Adipocyte (in vitro differentiated cells): ENCODE measurements around the gene CXCL5.

ENCODE experiments used
- DNase-seq: peaks from one replicate; pipeline ENCODE4 v3.0.0-alpha.2; 2015; ENCODE audit warnings: low read depth
- H3K27me3 ChIP-seq: replicated peaks from 2 replicates; pipeline ENCODE4 v1.7.0; 2013; ENCODE audit warnings: mild to moderate bottlenecking, low read length, moderate library complexity; ENCODE audit not compliant: control insufficient read depth, insufficient read depth
- H3K36me3 ChIP-seq: 2 replicates; pipeline ENCODE4 v1.7.0; 2013; ENCODE audit warnings: low read length, mild to moderate bottlenecking, moderate library complexity; ENCODE audit not compliant: control insufficient read depth, insufficient read depth, severe bottlenecking
- H3K4me1 ChIP-seq: 2 replicates; pipeline ENCODE4 v1.7.0; 2013; ENCODE audit warnings: mild to moderate bottlenecking, low read length, moderate library complexity; ENCODE audit not compliant: control insufficient read depth, insufficient read depth
- H3K4me3 ChIP-seq: 2 replicates; pipeline ENCODE4 v1.7.0; 2013; ENCODE audit warnings: mild to moderate bottlenecking, low read length, moderate library complexity
- H3K9ac ChIP-seq: 2 replicates; pipeline ENCODE4 v1.7.0; 2013; ENCODE audit warnings: mild to moderate bottlenecking, low read length, moderate library complexity
- H3K9me3 ChIP-seq: 2 replicates; pipeline ENCODE4 v1.7.0; 2013; ENCODE audit warnings: mild to moderate bottlenecking, low read length, moderate library complexity; ENCODE audit not compliant: control insufficient read depth

Gene CXCL5

GRCh38 chr4:74015126-74015780 is 16.8 kb upstream of the CXCL5 start:
- no peaks in the 10 kb centered on the region for H3K27me3 ChIP-seq
- H3K4me1 ChIP-seq = no peaks in the 10 kb centered on the region
- H3K9ac ChIP-seq = no peak overlapping the region
- H3K4me3 ChIP-seq = no peak overlapping the region
- H3K9me3 ChIP-seq = no peaks in the 10 kb centered on the region
- H3K36me3 ChIP-seq = no peaks in the 10 kb centered on the region
- DNase-seq = no peak

- Histone ChIP-seq H3K4me3 (no peak overlapping the region), H3K4me1 (peaks cover 6% of the 10 kb centered on the region), H3K9me3 (no peaks in the 10 kb centered on the region), H3K27me3 (no peaks in the 10 kb centered on the region), H3K36me3 (no peaks in the 10 kb centered on the region), H3K9ac (no peak overlapping the region)
- no peak for DNase-seq
Measured at GRCh38 chr4:74014332-74014731, 15.9 kb upstream of the CXCL5 start.

- Histone ChIP-seq H3K27me3 (no peaks in the 10 kb centered on the region), H3K4me1 (peaks cover 12% of the 10 kb centered on the region), H3K36me3 (no peaks in the 10 kb centered on the region), H3K9ac (no peak overlapping the region), H3K4me3 (no peak overlapping the region), H3K9me3 (no peaks in the 10 kb centered on the region)
- DNase-seq = no peak
Measured at GRCh38 chr4:74013264-74013663, 14.8 kb upstream of the CXCL5 start.

- no peaks in the 10 kb centered on the region for H3K27me3 ChIP-seq
- no peak overlapping the region for H3K4me3 ChIP-seq
- no peak for DNase-seq
- no peaks in the 10 kb centered on the region for H3K9me3 ChIP-seq
- H3K4me1 ChIP-seq = peaks cover 12% of the 10 kb centered on the region
- H3K36me3 ChIP-seq = no peaks in the 10 kb centered on the region
- no peak overlapping the region for H3K9ac ChIP-seq
Measured at GRCh38 chr4:74012130-74012529, 13.7 kb upstream of the CXCL5 start.

- H3K9ac ChIP-seq = no peak overlapping the region
Measured at GRCh38 chr4:74009307-74009706, 10.8 kb upstream of the CXCL5 start.

GRCh38 chr4:74006009-74006476 is 7.6 kb upstream of the CXCL5 start:
- H3K36me3 ChIP-seq = no peaks in the 10 kb centered on the region
- no peaks in the 10 kb centered on the region for H3K9me3 ChIP-seq
- no peak overlapping the region for H3K4me3 ChIP-seq
- H3K27me3 ChIP-seq = no peaks in the 10 kb centered on the region
- peak; percentile 55 for DNase-seq
- peaks cover 31% of the 10 kb centered on the region for H3K4me1 ChIP-seq
- H3K9ac ChIP-seq = no peak overlapping the region

More at GRCh38 chr4:74009307-74009706, 10.8 kb upstream of the CXCL5 start:
- DNase-seq = no peak
- Histone ChIP-seq H3K27me3 (no peaks in the 10 kb centered on the region), H3K4me1 (peaks cover 31% of the 10 kb centered on the region), H3K36me3 (no peaks in the 10 kb centered on the region), H3K9me3 (no peaks in the 10 kb centered on the region), H3K4me3 (no peak overlapping the region)

GRCh38 chr4:74005528-74005927 is 7.1 kb upstream of the CXCL5 start:
- DNase-seq = peak; percentile 3
- Histone ChIP-seq H3K9ac (no peak overlapping the region), H3K9me3 (no peaks in the 10 kb centered on the region), H3K4me3 (no peak overlapping the region), H3K36me3 (no peaks in the 10 kb centered on the region), H3K27me3 (no peaks in the 10 kb centered on the region), H3K4me1 (peaks cover 31% of the 10 kb centered on the region)

GRCh38 chr4:74004668-74005067 is 6.2 kb upstream of the CXCL5 start:
- Histone ChIP-seq H3K4me3 (no peak overlapping the region), H3K36me3 (no peaks in the 10 kb centered on the region), H3K4me1 (peaks cover 28% of the 10 kb centered on the region), H3K9ac (no peak overlapping the region), H3K27me3 (no peaks in the 10 kb centered on the region), H3K9me3 (no peaks in the 10 kb centered on the region)
- no peak for DNase-seq

- H3K36me3 ChIP-seq = no peaks in the 10 kb centered on the region
- no peak overlapping the region for H3K9ac ChIP-seq
- peaks cover 12% of the 10 kb centered on the region for H3K4me1 ChIP-seq
- H3K27me3 ChIP-seq = peaks cover 3% of the 10 kb centered on the region
- H3K4me3 ChIP-seq = no peak overlapping the region
- H3K9me3 ChIP-seq = no peaks in the 10 kb centered on the region
- no peak for DNase-seq
Measured at GRCh38 chr4:74000301-74000700, 1.8 kb upstream of the CXCL5 start.

GRCh38 chr4:73992050-73992449 is 6.4 kb downstream of the CXCL5 start:
- Histone ChIP-seq H3K27me3 (no peaks in the 10 kb centered on the region), H3K9me3 (no peaks in the 10 kb centered on the region), H3K4me3 (no peak overlapping the region), H3K4me1 (no peaks in the 10 kb centered on the region), H3K36me3 (no peaks in the 10 kb centered on the region), H3K9ac (no peak overlapping the region)
- no peak for DNase-seq

GRCh38 chr4:73991742-73992000 is 6.8 kb downstream of the CXCL5 start:
- H3K4me3 ChIP-seq = no peak overlapping the region
- H3K27me3 ChIP-seq = no peaks in the 10 kb centered on the region
- H3K4me1 ChIP-seq = no peaks in the 10 kb centered on the region
- no peaks in the 10 kb centered on the region for H3K36me3 ChIP-seq
- no peak overlapping the region for H3K9ac ChIP-seq
- H3K9me3 ChIP-seq = no peaks in the 10 kb centered on the region
- DNase-seq = no peak
